GM21360 (cell line): ENCODE data around the gene HYAL1.

ENCODE experiments used
- ATAC-seq: cut with Tn5 transposase; IDR thresholded peaks from one replicate; pipeline ENCODE4 v1.9.1; 2021; ENCODE audit warnings: mild to moderate bottlenecking, moderate library complexity; ENCODE audit not compliant: unreplicated experiment

Gene HYAL1

DNA sequence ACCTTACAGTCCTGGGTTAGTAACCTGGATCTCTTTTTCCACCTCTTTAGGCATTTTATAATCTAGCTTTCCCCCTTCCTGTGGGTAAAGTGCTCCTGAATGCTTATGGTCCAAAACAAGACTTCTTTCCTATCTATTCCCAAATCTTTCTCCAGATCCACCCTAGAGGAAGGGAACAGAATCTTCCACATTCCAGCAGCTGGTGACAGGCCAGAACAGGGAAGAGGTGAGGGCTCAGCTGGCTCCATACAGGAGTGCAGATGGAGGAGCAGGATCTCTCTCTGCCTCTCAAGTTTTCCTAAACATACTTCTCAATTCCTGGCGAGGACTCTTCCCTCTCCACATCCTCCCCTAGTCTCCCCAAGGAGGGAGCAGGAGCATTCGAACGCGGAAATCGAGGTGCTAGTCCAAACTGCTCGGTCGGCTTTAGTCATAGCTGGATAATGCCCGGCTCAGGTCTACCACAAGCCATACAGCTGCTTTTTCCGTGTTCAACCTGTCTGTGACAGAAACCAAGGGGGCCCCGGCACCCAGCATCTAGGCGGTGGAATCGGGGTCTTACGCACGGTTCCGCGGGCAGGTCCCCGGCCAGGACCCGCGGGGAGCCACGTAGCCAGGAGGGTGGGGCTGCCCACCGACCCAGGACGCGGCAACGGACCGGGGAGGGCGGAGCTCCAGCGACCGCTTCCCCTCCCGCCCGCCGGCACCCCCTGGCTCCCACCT lies 33.2 kb upstream of the HYAL1 start:
- ATAC-seq, result peak; percentile 32

DNA sequence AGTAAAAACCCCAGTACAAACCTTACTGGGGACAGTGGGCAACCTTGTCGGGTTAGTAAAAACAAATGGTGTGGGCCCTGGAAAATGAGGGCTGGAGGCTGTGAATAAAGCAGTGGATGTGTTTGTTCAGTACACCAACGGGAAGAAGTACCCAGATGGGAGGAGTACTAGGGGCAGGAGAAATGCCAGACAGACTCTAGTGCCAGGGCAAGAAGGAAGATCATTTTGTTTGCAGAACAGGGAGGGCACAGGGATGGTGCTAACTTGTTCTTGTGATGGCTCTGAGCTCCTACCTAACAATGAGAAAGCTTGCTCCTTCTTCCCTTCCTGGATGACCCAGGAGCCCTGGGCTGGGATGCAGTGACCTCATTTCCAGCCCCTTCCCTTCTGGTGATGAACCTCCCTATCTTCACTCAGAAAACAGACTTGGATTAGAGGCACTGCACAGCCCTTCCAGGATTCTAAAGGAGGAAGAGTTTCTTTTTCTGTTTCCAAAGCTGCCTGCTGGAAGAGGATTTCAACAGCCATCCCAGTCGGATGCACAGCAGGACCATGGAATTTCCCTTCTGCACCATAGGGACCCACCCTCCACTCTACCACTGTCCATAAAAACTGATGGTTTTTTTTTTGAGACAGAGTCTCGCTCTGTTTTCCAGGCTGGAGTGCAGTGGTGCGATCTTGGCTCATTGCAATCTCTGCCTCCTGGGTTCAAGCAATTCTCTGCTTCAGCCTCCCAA lies 31.1 kb upstream of the HYAL1 start:
- ATAC-seq, result no peak

DNA sequence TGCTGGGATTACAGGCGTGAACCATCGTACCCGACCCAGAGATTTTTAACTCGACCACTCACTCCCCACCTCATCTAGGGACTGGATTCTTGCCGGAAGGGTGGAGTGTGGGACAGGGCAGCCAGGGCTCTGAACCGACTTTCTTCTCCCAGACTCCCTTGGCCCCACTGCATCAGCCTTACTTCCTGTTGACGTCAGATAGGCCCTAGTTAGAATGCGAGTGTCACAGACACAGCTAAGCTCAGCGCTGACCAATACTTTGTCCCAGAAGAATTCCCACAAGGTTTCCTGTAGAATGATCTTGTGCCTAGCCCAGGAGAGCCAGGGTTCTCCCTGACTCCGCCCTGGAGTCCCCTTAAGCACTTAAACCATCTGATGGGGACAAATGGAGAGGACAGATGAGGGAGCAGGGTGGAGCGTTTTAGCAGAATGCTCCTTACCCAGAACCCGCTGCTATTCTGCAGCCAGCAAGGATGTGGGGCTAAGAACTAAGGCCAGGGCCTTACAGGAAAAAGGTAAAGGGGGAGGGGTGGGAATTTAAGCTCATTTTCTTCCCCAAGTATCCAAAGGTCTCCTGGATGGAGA lies 30.5 kb upstream of the HYAL1 start:
- no peak for ATAC-seq

DNA sequence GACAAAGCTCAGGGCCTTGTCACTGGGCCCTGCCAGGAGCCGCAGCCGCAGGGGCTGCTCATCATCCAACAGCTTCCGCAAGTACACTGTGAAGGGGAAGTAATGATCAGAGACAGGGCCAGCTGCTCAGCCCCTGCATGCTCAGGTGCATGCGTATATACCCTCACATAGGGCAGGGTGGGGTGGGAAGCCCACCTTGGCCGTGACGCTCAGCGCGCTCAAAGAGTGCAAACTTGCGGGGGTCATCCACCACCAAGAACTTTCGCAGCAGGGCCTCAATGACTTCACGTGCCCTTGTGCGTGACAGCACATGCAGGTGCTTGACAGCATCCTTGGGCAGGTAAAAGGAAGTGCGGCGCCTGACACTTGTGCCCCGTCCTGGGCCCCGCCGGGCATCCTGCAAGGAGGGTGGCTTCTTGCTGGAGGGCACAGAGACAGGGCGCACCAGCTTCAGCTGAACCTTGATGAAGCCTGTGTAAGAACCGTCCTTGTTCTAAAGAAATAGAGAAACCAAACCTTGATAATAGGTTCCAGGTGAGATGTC lies 28.1 kb upstream of the HYAL1 start:
- ATAC-seq, result no peak

DNA sequence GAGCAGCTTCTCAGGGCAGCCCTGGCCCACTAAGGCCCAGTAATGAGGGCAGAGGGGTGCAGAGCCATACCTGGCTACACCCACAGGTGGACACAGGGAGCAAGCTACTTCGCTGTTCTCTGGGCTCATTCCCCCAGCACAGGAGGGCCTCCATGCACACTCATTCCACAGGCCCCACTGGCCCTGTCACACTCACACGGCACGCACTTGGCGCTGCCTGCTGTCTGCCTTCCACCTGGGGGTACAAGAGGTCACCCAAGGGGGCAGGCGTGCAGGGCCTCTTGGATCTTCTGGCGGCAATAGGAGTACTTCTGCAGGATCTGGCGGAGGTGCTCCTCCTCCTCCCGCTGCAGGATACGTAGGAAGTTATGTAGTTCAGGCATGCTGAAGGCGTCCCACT lies 27.0 kb upstream of the HYAL1 start:
- no peak for ATAC-seq

DNA sequence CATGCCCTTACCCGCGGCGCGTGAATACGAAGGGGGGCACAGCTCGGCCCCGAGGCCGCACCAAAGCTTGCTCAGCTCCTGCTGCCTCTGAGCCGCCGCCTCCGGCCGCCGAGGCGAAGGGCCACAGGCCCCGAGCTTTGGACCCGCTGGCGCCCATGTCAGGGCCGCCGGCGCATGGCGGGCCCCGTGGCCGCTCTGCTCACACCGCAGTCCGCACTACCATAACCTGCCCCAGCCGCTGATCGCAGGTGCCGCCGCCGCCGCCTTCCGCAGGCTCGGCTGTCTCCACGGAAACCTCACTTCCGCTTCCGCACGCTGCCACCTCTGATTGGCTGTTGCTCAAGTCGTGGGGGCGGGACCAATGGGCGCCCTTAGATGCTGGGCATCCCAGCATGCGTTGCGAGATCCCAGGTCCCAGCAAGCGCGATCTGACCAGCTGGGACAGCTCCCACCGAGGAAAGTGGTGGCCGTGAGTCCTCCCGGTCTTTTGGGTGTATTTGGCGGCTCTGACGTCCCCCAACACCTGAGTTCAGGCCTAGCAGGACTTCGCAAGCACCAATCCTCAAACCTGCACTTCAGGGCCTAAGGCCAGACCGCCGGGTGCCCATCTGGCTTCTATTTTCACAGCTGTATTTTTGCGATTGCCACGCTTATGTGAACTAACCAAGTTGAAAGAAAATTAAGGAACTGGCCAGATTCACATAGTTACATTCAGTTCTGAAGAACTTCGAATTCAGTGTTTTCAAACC lies 24.7 kb upstream of the HYAL1 start, which contains the start of gene TUSC2:
TSS of gene TUSC2 (minus strand) at position 281 of the 749 bp plus-strand sequence. CDS start at position 157, 124 bp downstream.
- ATAC-seq, result peak; percentile 77

DNA sequence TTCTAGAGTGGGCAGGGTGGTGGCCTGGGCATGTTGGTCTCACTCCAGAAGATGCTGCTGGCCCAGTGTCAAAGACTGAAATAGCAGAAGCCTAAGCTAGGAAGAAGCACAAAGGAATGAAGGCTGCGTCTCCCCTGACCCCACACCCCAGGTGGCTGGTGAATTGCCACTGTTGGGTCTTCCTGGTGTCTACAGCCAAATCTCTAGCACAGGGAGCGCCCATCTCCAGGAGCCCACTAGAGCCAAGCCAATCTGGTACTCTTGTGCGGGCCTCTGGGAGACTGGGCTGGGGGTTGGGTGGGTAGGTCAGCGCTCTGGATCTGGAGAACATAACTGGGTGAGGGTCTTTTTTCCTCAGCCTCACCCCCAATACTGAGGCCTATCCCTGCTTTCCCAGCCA lies 23.8 kb upstream of the HYAL1 start:
- no peak for ATAC-seq

DNA sequence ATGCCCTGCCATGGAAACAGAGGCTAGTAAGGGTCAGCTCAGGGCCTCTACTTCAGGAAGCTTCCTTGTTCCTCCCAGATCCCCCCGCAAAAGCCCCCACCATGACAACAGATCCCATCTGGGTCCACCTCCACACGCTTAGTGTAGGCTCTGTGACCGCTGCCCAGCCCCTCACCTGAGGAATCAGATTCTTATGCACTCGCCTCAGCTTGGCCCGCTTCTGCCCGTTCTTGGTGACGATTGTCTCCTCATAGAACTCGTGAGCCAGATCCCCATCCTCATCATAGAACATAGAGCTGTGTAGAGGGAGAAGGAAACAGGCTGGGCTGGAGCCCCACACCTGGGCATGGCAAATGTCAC lies 22.8 kb upstream of the HYAL1 start:
- no peak for ATAC-seq

DNA sequence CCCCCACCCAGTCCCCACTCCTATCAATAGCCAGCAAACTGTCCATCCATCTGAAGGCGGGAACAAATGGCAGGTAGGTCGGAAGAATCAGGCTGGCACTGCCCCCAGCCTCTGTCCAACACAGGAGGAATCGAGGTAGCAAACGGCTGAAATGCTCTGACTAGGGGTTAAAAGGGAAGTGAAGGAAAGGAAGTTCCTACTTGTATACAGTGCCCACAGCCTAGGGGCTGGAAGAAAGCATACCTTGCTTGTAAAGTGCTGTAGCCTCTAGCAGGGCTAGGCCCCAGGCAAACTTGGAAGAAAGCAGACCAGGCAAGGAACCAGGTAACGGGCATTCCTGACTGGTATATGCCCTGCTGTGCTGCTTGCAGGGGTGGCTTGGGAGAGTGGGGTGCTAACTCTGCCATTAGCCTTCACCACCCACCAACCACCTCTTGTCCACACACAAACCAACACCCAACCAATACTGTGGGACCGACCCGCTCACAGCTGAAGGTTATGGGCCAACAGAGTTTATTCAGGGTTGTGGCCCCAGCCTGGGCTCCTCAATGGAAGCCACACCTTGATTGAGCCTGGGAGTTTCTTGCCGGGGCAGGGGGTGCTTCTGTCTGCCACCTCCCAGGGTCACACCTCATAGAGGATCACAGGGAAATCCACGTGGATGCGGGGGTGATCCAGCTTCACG lies 22.3 kb upstream of the HYAL1 start:
- no peak for ATAC-seq

DNA sequence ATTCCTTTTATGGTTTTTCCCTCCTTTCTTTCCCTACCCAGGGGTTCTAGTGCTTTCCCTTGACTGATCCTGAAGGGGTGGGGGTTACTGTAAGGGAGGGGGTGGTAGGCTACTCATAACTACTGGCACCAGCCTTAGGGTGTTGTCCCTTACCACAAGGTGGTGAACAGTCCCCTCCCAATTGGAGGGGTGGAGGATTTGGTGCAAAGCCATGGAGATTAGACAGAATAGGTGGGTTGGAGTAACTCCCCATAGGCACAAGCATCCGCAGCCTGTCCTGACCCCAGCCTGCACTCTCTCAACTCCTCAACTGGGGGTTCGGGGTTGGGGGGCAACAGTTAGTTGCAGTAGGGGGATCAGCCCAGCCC lies 21.7 kb upstream of the HYAL1 start:
- ATAC-seq, result no peak

DNA sequence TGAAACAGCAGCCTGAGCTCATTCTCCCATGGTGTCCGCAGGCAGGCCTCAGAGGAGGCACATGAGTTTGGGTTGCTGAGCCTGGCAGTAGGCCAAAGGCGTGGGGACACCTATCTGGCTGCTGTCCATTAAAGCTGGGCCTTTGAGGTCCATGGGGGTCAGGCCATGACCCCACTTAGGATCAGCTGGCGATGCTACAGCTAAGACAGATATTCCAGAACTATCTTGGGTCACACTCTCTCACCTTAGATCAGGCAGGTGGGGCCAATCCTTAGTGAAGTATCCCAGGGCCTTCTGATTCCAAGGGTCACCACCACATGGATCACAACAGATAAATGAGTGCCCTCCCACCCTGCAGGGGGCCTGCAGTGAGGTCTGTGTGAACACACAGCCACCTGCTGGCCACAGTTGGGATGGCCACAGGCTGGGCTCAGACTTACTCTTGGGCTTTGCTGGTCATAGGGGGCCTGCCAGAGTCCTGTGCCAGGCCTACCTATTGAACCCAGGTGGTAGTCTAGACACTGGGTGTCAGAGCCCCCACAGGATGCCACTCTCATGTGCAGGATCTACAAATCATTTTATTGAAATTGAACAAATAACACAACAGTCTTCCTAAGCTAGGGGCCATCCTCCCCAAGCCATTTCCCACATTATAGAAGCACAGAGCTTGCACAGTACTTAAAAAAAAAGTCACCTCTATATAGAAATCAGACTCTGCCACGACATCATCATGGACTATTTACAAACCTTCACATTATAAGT lies 21.2 kb upstream of the HYAL1 start:
- ATAC-seq, result no peak

DNA sequence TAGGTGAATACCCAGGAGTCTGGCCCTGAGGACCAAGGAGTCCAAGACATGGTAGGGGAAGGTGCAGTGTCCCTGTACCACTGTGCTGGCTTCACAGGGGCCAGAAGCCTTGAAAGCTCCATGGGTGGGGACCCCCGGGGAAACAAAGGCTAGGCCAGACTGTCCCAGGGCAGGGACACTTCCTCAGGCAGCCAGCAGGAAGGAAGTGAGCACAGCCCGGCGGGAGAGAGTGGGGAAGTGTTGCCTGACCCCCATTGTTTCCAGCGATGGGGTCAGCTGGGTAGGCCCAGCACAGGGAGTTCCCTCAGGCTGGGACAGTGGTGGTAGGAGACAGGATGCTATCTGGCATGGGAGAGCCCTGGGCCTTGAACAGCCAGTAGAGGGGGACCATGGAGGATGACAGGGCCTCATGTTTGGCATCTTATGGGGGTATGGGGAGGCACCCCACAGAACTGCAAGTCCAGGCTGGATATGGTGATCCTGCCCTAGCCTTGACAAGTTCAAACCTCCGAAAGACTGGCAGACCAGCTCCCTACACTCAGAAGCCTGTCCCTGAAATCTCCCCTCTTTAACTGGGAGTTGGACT lies 20.3 kb upstream of the HYAL1 start:
- ATAC-seq, result no peak

DNA sequence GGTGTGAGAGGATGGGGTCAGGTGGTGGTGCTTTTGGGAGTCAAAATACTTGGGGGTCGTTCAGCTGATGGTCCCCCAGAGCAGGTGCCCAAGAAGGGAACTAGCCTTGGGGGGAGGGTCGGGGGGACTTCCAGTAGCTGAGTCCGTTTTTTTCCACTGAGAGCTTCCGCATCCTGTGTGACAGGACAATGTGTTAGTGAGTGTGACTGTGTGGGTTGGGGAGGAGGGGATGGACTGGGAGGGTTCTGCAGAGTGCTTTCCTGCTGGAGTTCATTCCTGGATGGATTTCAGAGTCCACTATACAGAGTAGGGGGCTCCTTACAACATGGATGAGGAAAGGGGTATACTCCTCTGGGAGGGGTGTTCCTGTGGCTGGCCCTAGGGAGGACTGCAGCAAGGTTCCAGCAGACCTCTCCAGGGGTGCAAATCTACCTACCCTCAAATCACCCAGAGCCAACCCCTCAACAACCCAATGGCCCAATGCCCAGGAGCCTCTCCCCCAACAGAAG lies 19.8 kb upstream of the HYAL1 start:
- ATAC-seq, result no peak

DNA sequence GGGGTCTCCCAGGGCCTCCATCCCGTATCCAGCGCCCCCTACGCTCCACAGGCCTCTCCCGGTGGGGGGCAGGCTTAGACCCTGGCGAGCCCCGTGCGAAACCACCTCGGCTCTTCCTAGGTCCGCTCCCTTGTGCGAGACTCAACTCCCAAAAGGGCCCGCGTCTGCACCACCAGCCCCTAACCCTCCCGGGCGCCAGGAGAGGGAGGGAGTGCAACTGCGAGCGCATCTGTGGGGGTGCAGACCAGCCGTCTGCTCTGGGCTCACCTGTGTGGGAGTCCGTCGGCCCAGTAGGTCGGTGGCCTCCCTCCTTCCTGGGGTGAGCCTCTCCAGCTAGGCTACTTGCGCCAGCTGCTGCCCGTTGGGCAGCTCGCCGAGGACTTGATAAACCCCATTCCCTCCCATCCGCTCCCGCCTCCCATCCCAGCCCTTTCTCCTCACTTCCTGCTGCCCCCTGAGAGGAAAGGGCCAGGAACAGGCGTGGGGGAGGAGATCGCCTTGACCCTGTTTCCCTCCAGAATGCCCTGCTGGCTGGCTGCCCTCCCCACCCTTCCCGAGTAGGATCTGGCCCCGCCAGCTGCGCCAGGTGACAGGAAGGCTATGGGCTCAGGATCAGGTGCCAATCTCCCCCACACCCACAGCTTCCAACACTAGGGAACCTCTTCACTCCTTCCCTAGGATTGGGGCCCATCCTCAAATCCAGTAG lies 19.2 kb upstream of the HYAL1 start, which contains the start of gene HYAL2:
TSS of gene HYAL2 (minus strand) at position 360 of the 706 bp plus-strand sequence. CDS start 2,256 bp downstream, outside the sequence.
- ATAC-seq, result no peak

DNA sequence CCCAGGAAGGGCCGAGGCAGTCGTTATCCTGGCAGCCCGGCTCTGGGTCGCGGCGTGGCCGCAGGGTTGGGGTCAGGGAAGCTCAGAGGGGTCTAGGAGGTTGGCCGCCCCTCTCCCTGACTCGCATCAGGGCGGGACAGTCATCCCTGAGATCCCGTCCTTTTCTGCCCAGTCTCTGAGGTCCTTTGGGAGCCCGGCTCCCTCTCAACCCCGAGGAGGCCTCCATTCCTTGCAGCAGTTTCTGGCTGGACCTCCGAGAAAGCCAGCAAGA lies 18.7 kb upstream of the HYAL1 start:
- no peak for ATAC-seq

DNA sequence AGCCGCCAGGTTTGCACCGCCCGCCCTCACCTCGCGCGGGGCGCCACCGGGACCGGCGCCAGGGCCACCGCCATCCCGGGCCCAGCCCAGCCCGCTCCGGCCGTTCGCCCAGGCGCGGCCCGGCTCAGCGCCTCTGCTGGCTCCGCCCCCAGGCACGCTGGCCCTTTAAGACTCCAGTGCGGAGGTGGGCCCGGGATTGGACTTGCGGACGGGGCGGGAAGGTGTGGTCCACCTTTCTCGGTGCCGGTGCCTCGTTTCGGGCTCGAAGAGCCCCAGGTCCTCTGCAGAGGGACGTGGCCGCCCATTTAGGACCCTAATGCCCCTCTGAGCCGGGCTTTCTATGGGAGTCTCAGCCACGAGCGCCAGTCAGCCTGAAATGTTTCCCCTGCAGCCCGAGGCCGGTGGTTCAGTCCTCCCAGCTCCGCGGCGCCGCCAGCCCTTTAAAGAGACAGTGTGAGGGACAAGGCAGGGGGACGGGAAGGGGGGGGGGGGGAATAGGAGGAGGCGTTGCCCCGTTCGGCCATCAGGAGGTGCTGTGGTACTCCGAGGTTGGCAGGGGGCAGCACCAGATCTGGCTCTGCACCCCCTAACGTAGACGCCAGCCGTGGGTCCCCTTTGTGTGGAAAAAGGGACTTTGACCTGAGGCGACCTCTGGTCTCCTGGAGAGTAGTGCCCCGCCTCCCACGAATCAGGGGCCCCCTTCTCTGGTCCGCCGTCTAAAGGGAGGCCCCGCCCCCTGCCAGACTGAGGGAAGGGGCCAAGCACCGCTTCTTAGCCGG lies 18.2 kb upstream of the HYAL1 start:
- ATAC-seq, result peak; percentile 61

DNA sequence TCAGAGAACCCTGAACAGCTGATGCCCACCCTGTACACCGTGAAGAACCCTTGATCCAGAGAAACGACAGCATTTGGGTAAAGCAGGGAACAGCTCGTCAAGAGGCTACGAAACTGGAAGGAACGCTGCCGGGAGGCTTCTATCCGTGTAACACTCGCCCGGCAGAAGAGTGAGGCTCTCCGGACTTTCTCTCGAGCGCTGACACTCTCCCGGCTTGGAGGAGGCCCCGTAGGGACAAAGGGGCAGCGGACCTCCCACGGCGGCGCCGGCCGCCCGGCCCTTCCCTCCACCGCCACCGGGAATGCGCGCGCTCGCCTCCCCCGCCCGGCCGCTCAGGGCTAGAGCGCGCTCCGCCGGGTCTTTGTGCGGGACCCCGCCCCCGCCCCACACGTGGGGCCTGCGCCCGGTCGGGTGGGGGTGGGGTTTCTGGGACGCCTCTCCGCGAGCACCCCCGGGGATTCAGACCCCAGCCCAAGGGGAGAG lies 17.5 kb upstream of the HYAL1 start:
- ATAC-seq, result peak; percentile 33
